ENCODE measurements around the gene SMCO3. TPM values are rescaled to one million over a fixed set of nuclear protein-coding genes. Genes with fewer than 3 reads are reported as not detected.
A peak's percentile ranks its signal among the peaks of the same experiment; 100 is the strongest.

Gene SMCO3
- total RNA-seq, 2 donors from 2014 or later = not detected

DNA sequence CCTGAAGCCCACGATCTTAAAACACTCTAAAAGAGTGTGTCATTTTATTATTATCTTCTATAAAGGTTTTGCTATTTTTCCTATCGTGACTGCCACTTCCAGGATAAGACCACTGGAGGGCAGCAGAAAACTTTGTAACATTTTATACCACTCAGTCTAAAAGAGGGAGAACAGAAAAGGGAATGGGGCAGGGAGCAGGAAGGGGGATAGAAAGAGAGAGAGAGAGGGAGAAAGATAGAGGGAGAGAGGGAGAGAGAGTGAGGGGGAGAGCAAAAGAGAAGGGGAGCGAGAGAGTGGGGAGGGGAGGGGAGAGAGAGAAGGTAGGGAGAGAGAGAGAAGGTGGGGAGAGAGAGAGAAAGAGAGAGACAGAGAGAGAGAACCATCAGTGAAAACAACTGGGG lies 31.4 kb upstream of the SMCO3 start:
- Histone ChIP-seq H3K36me3 (no peaks in the 10 kb centered on the region), H3K27me3 (no peaks in the 10 kb centered on the region), H3K9ac (ENCODE audit: low read depth in 2 of 2, low read length in 2 of 2) (no peak overlapping the region), H3K9me3 (no peaks in the 10 kb centered on the region), H3K4me3 (no peak overlapping the region), H3K4me1 (no peaks in the 10 kb centered on the region), H3K27ac (no peak overlapping the region)
- intact Hi-C loops (cut with DNase I) = loop anchor here (1.0 to 10.0 kb wide), 3 partner anchors 35 to 150 kb away; no protein-coding TSS in a partner anchor
- peak; percentile 68 for DNase-seq
- TF ChIP-seq, protein P1, sequence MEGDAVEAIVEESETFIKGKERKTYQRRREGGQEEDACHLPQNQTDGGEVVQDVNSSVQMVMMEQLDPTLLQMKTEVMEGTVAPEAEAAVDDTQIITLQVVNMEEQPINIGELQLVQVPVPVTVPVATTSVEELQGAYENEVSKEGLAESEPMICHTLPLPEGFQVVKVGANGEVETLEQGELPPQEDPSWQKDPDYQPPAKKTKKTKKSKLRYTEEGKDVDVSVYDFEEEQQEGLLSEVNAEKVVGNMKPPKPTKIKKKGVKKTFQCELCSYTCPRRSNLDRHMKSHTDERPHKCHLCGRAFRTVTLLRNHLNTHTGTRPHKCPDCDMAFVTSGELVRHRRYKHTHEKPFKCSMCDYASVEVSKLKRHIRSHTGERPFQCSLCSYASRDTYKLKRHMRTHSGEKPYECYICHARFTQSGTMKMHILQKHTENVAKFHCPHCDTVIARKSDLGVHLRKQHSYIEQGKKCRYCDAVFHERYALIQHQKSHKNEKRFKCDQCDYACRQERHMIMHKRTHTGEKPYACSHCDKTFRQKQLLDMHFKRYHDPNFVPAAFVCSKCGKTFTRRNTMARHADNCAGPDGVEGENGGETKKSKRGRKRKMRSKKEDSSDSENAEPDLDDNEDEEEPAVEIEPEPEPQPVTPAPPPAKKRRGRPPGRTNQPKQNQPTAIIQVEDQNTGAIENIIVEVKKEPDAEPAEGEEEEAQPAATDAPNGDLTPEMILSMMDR (IDR thresholded peaks at IDR 0.05) = peak; percentile 69

DNA sequence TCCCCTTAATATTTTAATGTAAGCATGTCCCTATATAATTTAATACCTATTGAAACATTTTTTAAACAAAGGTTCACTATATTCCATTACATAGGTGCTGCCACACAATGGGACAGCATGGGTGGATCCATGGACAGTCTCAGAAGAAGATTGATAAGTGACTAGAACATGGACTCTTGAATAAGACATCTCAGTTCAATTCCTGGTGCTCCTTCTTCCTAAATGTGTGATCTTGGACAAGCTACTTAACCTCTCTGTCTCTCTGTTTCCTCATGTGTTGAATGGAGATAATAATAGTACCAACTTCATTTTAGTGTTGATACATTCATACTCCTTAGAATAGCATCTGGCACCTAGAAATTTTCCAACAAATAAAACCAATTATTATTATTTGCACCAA lies 30.4 kb upstream of the SMCO3 start:
- Histone ChIP-seq H3K9ac (ENCODE audit: low read depth in 2 of 2, low read length in 2 of 2) (no peak overlapping the region), H3K4me1 (no peaks in the 10 kb centered on the region), H3K4me3 (no peak overlapping the region), H3K36me3 (no peaks in the 10 kb centered on the region), H3K9me3 (no peaks in the 10 kb centered on the region), H3K27ac (no peak overlapping the region), H3K27me3 (no peaks in the 10 kb centered on the region)
- TF ChIP-seq, protein P1 (IDR thresholded peaks at IDR 0.05) = no peak
- intact Hi-C loops (cut with DNase I) = loop anchor here (2.0 to 10.0 kb wide), 3 partner anchors 34 to 428 kb away; no protein-coding TSS in a partner anchor
- no peak for DNase-seq

DNA sequence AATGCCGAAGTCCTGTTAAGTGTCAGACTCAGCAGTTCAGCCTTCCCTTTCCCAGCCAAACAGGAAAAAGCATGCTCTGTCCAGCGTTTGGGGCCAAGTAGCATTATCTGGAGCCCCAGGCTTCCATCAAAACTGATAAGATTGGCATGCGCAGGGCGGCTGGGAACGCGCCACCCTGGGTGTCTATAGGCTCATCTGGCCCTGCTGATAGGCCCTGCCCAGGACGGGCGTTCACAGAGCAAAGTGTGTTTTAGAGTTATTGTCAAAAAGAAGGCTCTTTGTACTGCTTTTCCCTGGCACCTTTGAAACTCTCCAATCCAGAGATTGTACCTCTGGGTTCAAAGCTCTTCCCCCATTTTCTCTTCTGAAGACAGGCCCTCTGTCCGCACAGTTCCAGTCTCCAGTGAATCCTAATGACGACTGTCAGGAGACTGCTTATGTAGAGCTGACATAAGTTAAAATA lies 29.5 kb upstream of the SMCO3 start, which contains the start of gene ART4:
ART4 (minus strand) TSS at position 102 of the 463 bp plus-strand sequence. CDS start 413 bp downstream, outside the sequence.
- Histone ChIP-seq H3K4me3 (no peak within 1 kb of the TSS), H3K9ac (ENCODE audit: low read depth in 2 of 2, low read length in 2 of 2) (no peak within 1 kb of the TSS), H3K4me1 (no peaks in the 10 kb centered on the region), H3K27ac (no peak within 1 kb of the TSS), H3K9me3 (no peaks in the 10 kb centered on the region), H3K36me3 (no peaks in the 10 kb centered on the region), H3K27me3 (no peaks in the 10 kb centered on the region)
- intact Hi-C loops (cut with DNase I) = loop anchor here (5.0 to 10.0 kb wide), 2 partner anchors 119 to 429 kb away; no protein-coding TSS in a partner anchor
- no peak for DNase-seq
- TF ChIP-seq, protein P1 (IDR thresholded peaks at IDR 0.05) = no peak

DNA sequence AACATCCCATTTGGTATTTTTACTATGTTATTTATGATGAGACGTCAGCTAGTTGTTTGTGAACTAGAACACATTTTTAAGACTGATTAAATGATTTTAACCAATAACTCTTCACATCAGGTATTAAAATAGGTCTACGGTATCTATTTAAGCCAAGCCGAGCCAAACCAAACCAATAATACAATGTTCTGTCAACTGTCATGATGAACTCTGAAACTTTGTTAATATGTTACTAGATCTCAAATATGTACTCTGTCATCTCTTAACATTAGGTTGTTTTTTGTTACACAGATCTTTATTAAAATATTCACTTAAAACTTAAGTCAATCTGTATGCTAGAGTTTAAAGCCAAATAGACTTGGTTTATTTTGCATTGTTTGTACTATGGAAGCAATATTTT lies 28.3 kb upstream of the SMCO3 start:
- Histone ChIP-seq H3K4me1 (no peaks in the 10 kb centered on the region), H3K27ac (no peak overlapping the region), H3K27me3 (no peaks in the 10 kb centered on the region), H3K36me3 (no peaks in the 10 kb centered on the region), H3K4me3 (no peak overlapping the region), H3K9ac (ENCODE audit: low read depth in 2 of 2, low read length in 2 of 2) (no peak overlapping the region), H3K9me3 (no peaks in the 10 kb centered on the region)
- DNase-seq = no peak
- TF ChIP-seq, protein P1 (IDR thresholded peaks at IDR 0.05) = no peak
- intact Hi-C loops (cut with DNase I) = loop anchor here (5.0 to 10.0 kb wide), 2 partner anchors 118 to 430 kb away; no protein-coding TSS in a partner anchor

DNA sequence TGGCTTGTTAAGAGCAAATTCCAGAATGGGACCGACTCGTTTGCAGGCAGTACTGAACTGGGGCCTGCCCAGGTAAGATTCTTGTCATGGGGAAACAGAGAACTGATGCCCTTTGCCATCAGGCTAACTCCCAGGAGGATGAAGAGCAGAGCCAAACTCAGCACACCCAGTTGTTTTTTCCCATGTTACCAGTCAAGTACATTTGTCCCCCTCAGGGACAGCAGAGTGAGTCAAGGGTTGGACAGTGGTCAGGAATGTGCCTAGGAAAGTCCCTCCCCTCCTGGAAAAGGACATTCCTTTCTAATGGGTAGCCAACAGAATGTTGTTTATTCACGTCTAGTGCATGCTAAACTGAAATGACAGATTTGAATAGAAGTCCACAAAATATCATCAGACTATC lies 27.8 kb upstream of the SMCO3 start:
- Histone ChIP-seq H3K27ac (no peak overlapping the region), H3K9ac (ENCODE audit: low read depth in 2 of 2, low read length in 2 of 2) (no peak overlapping the region), H3K4me1 (no peaks in the 10 kb centered on the region), H3K9me3 (no peaks in the 10 kb centered on the region), H3K36me3 (no peaks in the 10 kb centered on the region), H3K4me3 (no peak overlapping the region), H3K27me3 (no peaks in the 10 kb centered on the region)
- no peak for DNase-seq
- TF ChIP-seq, protein P1 (IDR thresholded peaks at IDR 0.05) = no peak
- intact Hi-C loops (cut with DNase I) = loop anchor here (5.0 to 10.0 kb wide), 2 partner anchors 117 to 431 kb away; no protein-coding TSS in a partner anchor

Measured in colonic mucosa (tissue), 4 donors.